GM12873 (cell line): Measurements from ENCODE around the gene ME2.

ENCODE experiments used
- CTCF ChIP-seq: IDR thresholded peaks from 2 replicates; pipeline ENCODE4 v1.5.1; 2012; ENCODE audit warnings: low read depth, mild to moderate bottlenecking, moderate library complexity, low read length, control low read depth; ENCODE audit not compliant: insufficient read depth; ENCODE audit errors: missing control alignments

ME2 gene

GRCh38 chr18:50949185-50949584 is 70.3 kb downstream of the ME2 start:
- TF ChIP-seq CTCF, result no peak

- TF ChIP-seq CTCF, result no peak
These were observed 71.7 kb downstream of the ME2 start for GRCh38 chr18:50950626-50951025.

GRCh38 chr18:50953822-50954221 is 74.9 kb downstream of the ME2 start:
- TF ChIP-seq CTCF, result no peak

GRCh38 chr18:50955253-50955652 is 76.3 kb downstream of the ME2 start:
- TF ChIP-seq CTCF, result no peak

- no peak for TF ChIP-seq CTCF
These were observed 77.2 kb downstream of the ME2 start for GRCh38 chr18:50956116-50956515.

- TF ChIP-seq CTCF, result no peak
These were observed 83.1 kb downstream of the ME2 start for GRCh38 chr18:50961974-50962373.

GRCh38 chr18:50967714-50968661 is 89.1 kb downstream of the ME2 start, which contains the start of gene ELAC1:
ELAC1 (plus strand) TSS chr18:50968040; CDS start chr18:50974405, 6,365 bp downstream.
- peak; percentile 0 for TF ChIP-seq CTCF
